Measurements from ENCODE around the gene TMOD4.

The TMOD4 gene

GRCh38 chr1:151142411-151143056 is 33.2 kb downstream of the TMOD4 start:
- DNase-seq = no peak

- DNase-seq = no peak
Observed at GRCh38 chr1:151137789-151138188, 38.0 kb downstream of the TMOD4 start.

- DNase-seq = no peak
Observed at GRCh38 chr1:151135433-151136385, 40.1 kb downstream of the TMOD4 start.

GRCh38 chr1:151134991-151135390 is 40.8 kb downstream of the TMOD4 start:
- no peak for DNase-seq

- DNase-seq = no peak
Observed at GRCh38 chr1:151134396-151134795, 41.4 kb downstream of the TMOD4 start.

- DNase-seq = no peak
Observed at GRCh38 chr1:151133018-151133806, 42.6 kb downstream of the TMOD4 start.

- DNase-seq = no peak
Observed at GRCh38 chr1:151132335-151133017, 43.3 kb downstream of the TMOD4 start.

- no peak for DNase-seq
Observed at GRCh38 chr1:151131701-151132334, 44.0 kb downstream of the TMOD4 start.

- peak; percentile 79 for DNase-seq
Observed at GRCh38 chr1:151130987-151131586, 44.7 kb downstream of the TMOD4 start.

GRCh38 chr1:151128800-151129199 is 47.0 kb downstream of the TMOD4 start:
- no peak for DNase-seq

GRCh38 chr1:151124763-151125403 is 50.9 kb downstream of the TMOD4 start:
- DNase-seq = no peak

All from CD4-positive, alpha-beta T cell treated with Interleukin-10 for 1 hour (primary cell).